H1 (cell line): Measurements from ENCODE around the gene INTS2. TPM values are rescaled to one million over a fixed set of nuclear protein-coding genes. Genes with fewer than 3 reads are reported as not detected.

ENCODE experiments used
- BACH1 ChIP-seq: IDR thresholded peaks from 2 replicates; pipeline ENCODE4 v1.6.1; 2012; ENCODE audit warnings: low read length, improper control_type of control experiment
- RXRA ChIP-seq: IDR thresholded peaks from 2 replicates; pipeline ENCODE4 v1.6.1; 2011; ENCODE audit warnings: low read depth, mild to moderate bottlenecking, low read length, moderate library complexity; ENCODE audit not compliant: insufficient read depth
- TAF1 ChIP-seq: IDR thresholded peaks from 2 replicates; pipeline ENCODE4 v1.6.1; 2011; ENCODE audit warnings: mild to moderate bottlenecking, low read depth, low read length
- polyA plus RNA-seq, 7 experiments: library from polyadenylated mRNA; depleted of rRNA in 3 of 7; stranded (reverse) in 5 of 7; unstranded in 2 of 7; fragments of >200 nt in 5 of 7; fragments of 200-250 nt in 2 of 7; gene quantifications; 1 replicate in 5 of 7; 2 replicates in 1 of 7; 4 replicates in 1 of 7; pipeline versions ENCODE4 v1.2.1 to v1.2.3, GENCODE V29; 2011 to 2013; ENCODE audit warnings: missing spikeins in 2 of 7, mixed read lengths in 2 of 7
- total RNA-seq: library from RNA; stranded (reverse); fragmentation: NEBNext Ultra II Directional; extraction: Animal tissue kit (Norgen Biotek cat#: 25700); gene quantifications from 2 replicates; pipeline ENCODE4 v1.2.1, GENCODE V29; 2021

INTS2 gene
- total and polyA plus RNA-seq, 2 of the 8 experiments (the other 6 are each of a cell fraction or from before 2014, with no cell fraction given), result 9.4 to 21.8 TPM

DNA sequence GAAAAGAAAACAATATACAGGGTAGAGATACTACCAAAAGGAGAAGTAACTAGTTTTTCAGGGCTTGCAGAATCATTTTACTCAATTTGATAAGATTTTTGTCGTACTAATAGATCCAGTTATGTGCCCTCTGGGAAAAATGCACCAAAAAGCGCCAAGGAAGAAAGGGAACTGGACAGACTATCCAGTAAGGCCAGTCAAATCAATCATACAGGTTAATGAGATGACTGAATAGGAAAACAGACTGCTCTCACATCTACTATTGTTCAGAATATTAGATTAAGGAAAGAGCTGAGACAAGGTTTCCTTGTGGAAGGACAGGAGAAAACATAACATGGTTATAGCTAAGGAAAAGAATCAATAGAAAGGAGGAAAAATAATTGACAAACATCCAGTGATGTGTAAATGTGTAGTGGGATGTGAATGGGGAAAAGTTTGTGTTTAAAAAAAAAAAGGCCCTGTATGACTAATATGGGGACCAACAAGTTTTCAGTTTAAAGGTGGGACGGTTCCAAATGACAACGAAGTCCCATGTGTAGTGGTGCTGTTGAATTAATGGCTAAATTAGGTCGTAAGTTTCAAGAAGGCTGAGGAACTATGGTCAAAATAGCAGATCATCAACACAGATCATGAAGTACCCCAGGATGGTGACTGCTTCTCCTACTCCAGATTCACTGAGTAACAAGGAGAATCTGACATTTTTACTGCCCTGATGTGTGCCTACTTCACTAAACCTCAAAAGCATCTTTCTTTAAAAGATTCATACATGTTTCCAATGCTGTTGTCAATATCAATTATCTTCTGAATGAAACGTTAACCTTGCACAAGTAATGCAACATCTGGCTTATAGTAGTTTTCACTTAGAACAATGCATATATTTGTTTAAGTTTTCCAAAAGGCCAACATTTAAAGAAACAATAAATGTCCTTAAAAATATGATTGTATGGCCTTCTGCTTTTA is 105.2 kb downstream of the INTS2 start (continued):
- TF ChIP-seq BACH1 (no peak), TAF1 (no peak), RXRA (no peak)
